Dedifferentiated amniotic fluid mesenchymal stem cell (primary cell): ENCODE measurements around the gene ELOVL7.
"Not testable (repeated sequence)": the region's sequence is repeated elsewhere in the genome, so short reads cannot be mapped to it uniquely, and the experiment has no call there.

Source experiments
- DNase-seq: peaks from one replicate; pipeline ENCODE4 v3.0.0-alpha.2; 2016; ENCODE audit errors: extremely low spot score

Gene ELOVL7

GRCh38 chr5:60830581-60831127, 13.4 kb downstream of the ELOVL7 start:
- DNase-seq: no peak

GRCh38 chr5:60829490-60830266, 14.4 kb downstream of the ELOVL7 start:
- DNase-seq: no peak

- no peak for DNase-seq
Measured at GRCh38 chr5:60827201-60827600, 16.9 kb downstream of the ELOVL7 start.

- no peak for DNase-seq
Measured at GRCh38 chr5:60826653-60827052, 17.4 kb downstream of the ELOVL7 start.

GRCh38 chr5:60823574-60823973, 20.5 kb downstream of the ELOVL7 start:
- no peak for DNase-seq

GRCh38 chr5:60822285-60822556, 21.8 kb downstream of the ELOVL7 start:
- DNase-seq: no peak

- DNase-seq: no peak
Measured at GRCh38 chr5:60821488-60822284, 22.4 kb downstream of the ELOVL7 start.

GRCh38 chr5:60820593-60821487, 23.2 kb downstream of the ELOVL7 start:
- no peak for DNase-seq

- not testable (repeated sequence) for DNase-seq
Measured at GRCh38 chr5:60816138-60816537, 27.9 kb downstream of the ELOVL7 start.

GRCh38 chr5:60814498-60814897, 29.6 kb downstream of the ELOVL7 start:
- no peak for DNase-seq

- DNase-seq: no peak
Measured at GRCh38 chr5:60812426-60812825, 31.6 kb downstream of the ELOVL7 start.

- no peak for DNase-seq
Measured at GRCh38 chr5:60811105-60811504, 33.0 kb downstream of the ELOVL7 start.

GRCh38 chr5:60810438-60811085, 33.5 kb downstream of the ELOVL7 start:
- DNase-seq: no peak

- DNase-seq: no peak
Measured at GRCh38 chr5:60809891-60810425, 34.1 kb downstream of the ELOVL7 start.

- no peak for DNase-seq
Measured at GRCh38 chr5:60806591-60807243, 37.4 kb downstream of the ELOVL7 start.

- DNase-seq: no peak
Measured at GRCh38 chr5:60805463-60805862, 38.6 kb downstream of the ELOVL7 start.

GRCh38 chr5:60803712-60804111, 40.4 kb downstream of the ELOVL7 start:
- no peak for DNase-seq

- no peak for DNase-seq
Measured at GRCh38 chr5:60802986-60803385, 41.1 kb downstream of the ELOVL7 start.

- DNase-seq: no peak
Measured at GRCh38 chr5:60802226-60802625, 41.8 kb downstream of the ELOVL7 start.

- DNase-seq: no peak
Measured at GRCh38 chr5:60797482-60798153, 46.5 kb downstream of the ELOVL7 start.
